Measurements from ENCODE around the gene NUDT3. TPM values are rescaled to one million over a fixed set of nuclear protein-coding genes. Genes with fewer than 3 reads are reported as not detected.

NUDT3 gene
- total RNA-seq, 1 donor: 24.4 TPM

- TF ChIP-seq CTCF (IDR thresholded peaks at IDR 0.05; ENCODE audit: insufficient read depth, low read length): no peak
- DNase-seq (ENCODE audit: low read depth): no peak
- no peak overlapping the region for H3K4me3 ChIP-seq (ENCODE audit: low read depth, low read length)
These were observed 103.3 kb downstream of the NUDT3 start for GRCh38 chr6:34289137-34289536.

GRCh38 chr6:34288581-34288980 is 103.9 kb downstream of the NUDT3 start:
- no peak overlapping the region for H3K4me3 ChIP-seq (ENCODE audit: low read depth, low read length)
- no peak for TF ChIP-seq CTCF (IDR thresholded peaks at IDR 0.05; ENCODE audit: insufficient read depth, low read length)
- no peak for DNase-seq (ENCODE audit: low read depth)

- TF ChIP-seq CTCF (IDR thresholded peaks at IDR 0.05; ENCODE audit: insufficient read depth, low read length): no peak
- H3K4me3 ChIP-seq (ENCODE audit: low read depth, low read length): no peak overlapping the region
- no peak for DNase-seq (ENCODE audit: low read depth)
These were observed 106.9 kb downstream of the NUDT3 start for GRCh38 chr6:34285448-34286164.

DNA sequence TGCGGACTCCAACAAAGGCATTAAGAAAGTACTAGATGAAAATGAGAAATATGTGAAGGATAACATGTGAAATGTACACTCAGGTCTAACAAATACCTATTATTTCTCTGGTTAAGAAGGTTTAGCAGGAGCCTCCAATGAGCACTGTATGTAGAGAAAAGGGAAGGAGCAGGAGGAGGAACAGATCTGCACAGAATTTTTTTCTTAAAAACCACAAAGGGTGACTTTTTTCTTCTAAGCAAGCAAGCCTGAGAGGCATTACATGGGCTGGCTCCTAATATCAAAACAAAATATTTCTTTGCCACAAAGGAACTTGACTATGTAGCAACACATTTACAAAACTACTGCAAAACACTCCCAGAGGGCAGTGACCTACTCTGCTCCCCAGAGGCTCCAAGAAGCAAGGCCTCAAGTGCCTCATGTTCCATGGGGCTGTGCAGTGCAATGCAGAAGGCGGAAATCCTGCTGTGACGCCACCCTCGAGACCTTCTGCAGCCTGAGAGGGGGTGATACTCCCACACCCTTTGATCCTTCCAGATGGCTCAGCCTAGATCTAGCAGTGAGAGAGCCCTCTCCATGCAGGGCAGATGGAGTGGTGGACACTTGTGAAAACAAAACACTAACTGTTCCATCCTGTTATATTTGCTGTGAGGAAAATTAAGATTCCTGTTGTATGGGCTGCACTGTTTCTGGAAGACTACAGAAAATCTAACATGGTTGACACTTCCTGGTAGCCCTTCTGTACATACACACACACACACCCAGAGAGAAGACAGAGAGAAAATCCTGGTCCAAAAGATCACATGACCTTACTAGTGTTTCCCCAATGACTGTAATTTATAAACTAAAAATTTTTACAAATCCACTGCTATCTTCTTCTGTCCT is 107.7 kb downstream of the NUDT3 start:
- TF ChIP-seq CTCF (IDR thresholded peaks at IDR 0.05; ENCODE audit: insufficient read depth, low read length): no peak
- H3K4me3 ChIP-seq (ENCODE audit: low read depth, low read length): no peak overlapping the region
- DNase-seq (ENCODE audit: low read depth): peak; percentile 62

DNA sequence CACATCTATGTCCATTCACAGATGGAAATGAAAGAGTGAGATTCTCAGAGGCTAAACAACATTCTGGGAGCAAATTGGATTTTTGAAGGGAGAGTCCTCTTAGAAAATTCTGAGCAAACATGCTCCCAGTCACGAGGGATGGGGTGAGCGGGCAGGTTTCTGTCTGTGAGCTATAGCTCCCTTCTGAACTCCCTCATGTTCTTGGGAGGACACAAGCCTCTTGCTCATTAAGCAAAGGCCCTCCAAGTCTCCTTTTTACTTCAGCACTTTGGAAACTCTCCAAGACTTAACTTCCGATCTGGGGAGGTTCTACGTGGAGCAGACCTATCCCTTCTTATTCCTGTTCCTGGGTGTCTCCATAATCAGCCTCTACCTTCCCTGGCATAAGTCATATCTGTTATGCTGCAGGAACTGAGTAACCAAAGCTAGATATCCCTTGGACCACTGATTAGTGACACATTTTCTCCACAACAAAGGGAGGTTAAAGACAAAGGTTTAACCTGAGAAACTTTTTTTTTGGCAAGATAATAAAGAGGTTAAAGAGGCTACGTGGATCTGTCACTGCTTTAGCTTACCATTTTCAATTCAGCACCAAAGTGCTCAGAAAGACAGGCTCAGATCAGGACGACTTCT is 110.7 kb downstream of the NUDT3 start:
- no peak for TF ChIP-seq CTCF (IDR thresholded peaks at IDR 0.05; ENCODE audit: insufficient read depth, low read length)
- H3K4me3 ChIP-seq (ENCODE audit: low read depth, low read length): no peak overlapping the region
- DNase-seq (ENCODE audit: low read depth): no peak

DNA sequence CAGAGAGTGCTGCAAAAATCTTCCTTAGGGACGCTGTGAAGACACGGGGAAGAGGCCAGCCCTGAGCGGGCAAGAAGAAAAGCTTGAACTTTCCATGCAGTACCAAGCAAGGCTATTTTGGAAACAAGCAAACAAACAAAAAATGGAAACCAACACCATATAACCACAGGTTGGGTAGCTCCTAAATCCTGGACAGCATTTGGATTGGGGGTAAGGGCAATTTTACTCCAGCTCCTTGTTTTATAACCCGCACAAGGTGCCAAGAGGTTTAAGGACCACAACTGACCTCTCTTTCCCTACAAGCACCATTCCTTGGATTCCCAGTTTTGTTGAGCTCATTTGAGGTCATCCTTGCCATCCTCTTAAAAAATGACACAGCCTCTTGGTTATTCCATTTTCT is 112.3 kb downstream of the NUDT3 start:
- TF ChIP-seq CTCF (IDR thresholded peaks at IDR 0.05; ENCODE audit: insufficient read depth, low read length): no peak
- H3K4me3 ChIP-seq (ENCODE audit: low read depth, low read length): no peak overlapping the region
- DNase-seq (ENCODE audit: low read depth): no peak
